DOHH2 (cell line): ENCODE results near the gene RBM24.

Experiments
- H3F3A ChIP-seq: fragments of 200-600 bp; sonication (generic), shearing (Covaris generic); 2 replicates; pipeline ENCODE4 v1.6.0; 2016; ENCODE audit warnings: antibody characterized with exemption, mild to moderate bottlenecking; ENCODE audit not compliant: control insufficient read depth, insufficient read depth
- H3K27ac ChIP-seq: fragments of 200-600 bp; sonication (generic); 2 replicates; pipeline ENCODE4 v1.5.1; 2014; ENCODE audit warnings: low read depth, mild to moderate bottlenecking, low read length, moderate library complexity
- H3K27me3 ChIP-seq: fragments of 200-600 bp; sonication (generic); 2 replicates; pipeline ENCODE4 v1.6.1; 2014; ENCODE audit warnings: mild to moderate bottlenecking, low read length, mixed read lengths; ENCODE audit not compliant: control insufficient read depth
- H3K36me3 ChIP-seq: fragments of 200-600 bp; sonication (generic); 2 replicates; pipeline ENCODE4 v1.6.1; 2014; ENCODE audit warnings: mild to moderate bottlenecking, low read length, moderate library complexity, mixed read lengths; ENCODE audit not compliant: control insufficient read depth
- H3K4me1 ChIP-seq: fragments of 200-600 bp; sonication (generic); 2 replicates; pipeline ENCODE4 v1.6.1; 2014; ENCODE audit warnings: mild to moderate bottlenecking, low read length, mixed read lengths; ENCODE audit not compliant: control insufficient read depth
- H3K4me2 ChIP-seq: fragments of 200-600 bp; sonication (generic); 2 replicates; pipeline ENCODE4 v1.6.0; 2014; ENCODE audit warnings: mild to moderate bottlenecking, low read length, moderate library complexity
- H3K4me3 ChIP-seq: fragments of 200-600 bp; sonication (generic); 2 replicates; pipeline ENCODE4 v1.5.1; 2014; ENCODE audit warnings: mild to moderate bottlenecking, low read length, mixed read lengths
- H3K79me2 ChIP-seq: fragments of 200-600 bp; sonication (generic); 2 replicates; pipeline ENCODE4 v1.6.1; 2014; ENCODE audit warnings: mild to moderate bottlenecking, low read length, mixed read lengths; ENCODE audit not compliant: control insufficient read depth
- H3K9me2 ChIP-seq: fragments of 200-600 bp; sonication (generic); replicated peaks from 2 replicates; pipeline ENCODE4 v1.6.1; 2014; ENCODE audit warnings: mild to moderate bottlenecking, low read length, mixed read lengths; ENCODE audit not compliant: control insufficient read depth
- H3K9me3 ChIP-seq: fragments of 200-600 bp; sonication (generic); 2 replicates; pipeline ENCODE4 v1.6.1; 2014; ENCODE audit warnings: antibody characterized with exemption, low read length, mixed read lengths; ENCODE audit not compliant: control insufficient read depth, insufficient read depth
- H4K20me1 ChIP-seq: fragments of 200-600 bp; sonication (generic); 2 replicates; pipeline ENCODE4 v1.6.0; 2014; ENCODE audit warnings: low read depth, mild to moderate bottlenecking, antibody characterized with exemption, low read length, moderate library complexity; ENCODE audit not compliant: control insufficient read depth, insufficient read depth
- CTCF ChIP-seq: fragments of 200-600 bp; sonication (generic); IDR thresholded peaks from one replicate; pipeline ENCODE4 v1.5.1; 2014; ENCODE audit warnings: antibody characterized with exemption, mild to moderate bottlenecking, low read depth, low read length; ENCODE audit not compliant: poor library complexity, severe bottlenecking
- EZH2phosphoT487 ChIP-seq: fragments of 200-600 bp; sonication (generic); IDR thresholded peaks from 2 replicates; pipeline ENCODE4 v1.6.1; 2017; ENCODE audit warnings: borderline replicate concordance, mild to moderate bottlenecking, antibody characterized with exemption, low read length, moderate library complexity, mixed read lengths

RBM24 gene

GRCh38 chr6:17278289-17279063 is 2.7 kb upstream of the RBM24 start:
- H3K4me2 ChIP-seq, result no peak overlapping the region
- no peaks in the 10 kb centered on the region for H3K79me2 ChIP-seq
- no peak overlapping the region for H3K4me3 ChIP-seq

GRCh38 chr6:17280138-17280537 is 1.0 kb upstream of the RBM24 start:
- Histone ChIP-seq H3K4me2 (no peak overlapping the region), H3K27me3 (no peaks in the 10 kb centered on the region), H3K4me3 (no peak overlapping the region)

More at GRCh38 chr6:17278289-17279063, 2.7 kb upstream of the RBM24 start:
- Histone ChIP-seq H3K36me3 (no peaks in the 10 kb centered on the region), H3K27ac (no peak overlapping the region), H3K9me3 (no peaks in the 10 kb centered on the region), H4K20me1 (no peaks in the 10 kb centered on the region), H3K27me3 (no peaks in the 10 kb centered on the region), H3K4me1 (no peaks in the 10 kb centered on the region), H3F3A (no peaks in the 10 kb centered on the region), H3K9me2 (no peaks in the 10 kb centered on the region)
- TF ChIP-seq EZH2phosphoT487 (no peak), CTCF (no peak)

GRCh38 chr6:17280552-17281090 is 540 bp upstream of the RBM24 start:
- no peak overlapping the region for H3K27ac ChIP-seq
- TF ChIP-seq CTCF (no peak), EZH2phosphoT487 (no peak)
- H3K4me1 ChIP-seq, result no peaks in the 10 kb centered on the region
- no peak overlapping the region for H3K4me3 ChIP-seq
- no peaks in the 10 kb centered on the region for H3K9me2 ChIP-seq
- H3K79me2 ChIP-seq, result no peaks in the 10 kb centered on the region
- no peaks in the 10 kb centered on the region for H4K20me1 ChIP-seq
- H3K9me3 ChIP-seq, result no peaks in the 10 kb centered on the region
- no peaks in the 10 kb centered on the region for H3K36me3 ChIP-seq
- no peaks in the 10 kb centered on the region for H3F3A ChIP-seq
- no peak overlapping the region for H3K4me2 ChIP-seq
- H3K27me3 ChIP-seq, result no peaks in the 10 kb centered on the region

More at GRCh38 chr6:17280138-17280537, 1.0 kb upstream of the RBM24 start:
- no peaks in the 10 kb centered on the region for H3K79me2 ChIP-seq
- no peaks in the 10 kb centered on the region for H3K9me3 ChIP-seq
- H3K9me2 ChIP-seq, result no peaks in the 10 kb centered on the region
- no peaks in the 10 kb centered on the region for H3K36me3 ChIP-seq
- H4K20me1 ChIP-seq, result no peaks in the 10 kb centered on the region
- H3K4me1 ChIP-seq, result no peaks in the 10 kb centered on the region
- TF ChIP-seq CTCF, result no peak
- no peak for TF ChIP-seq EZH2phosphoT487
- no peaks in the 10 kb centered on the region for H3F3A ChIP-seq
- H3K27ac ChIP-seq, result no peak overlapping the region
